HG03342 (cell line): Measurements from ENCODE around the gene ZG16.
"Not testable (repeated sequence)": the region's sequence is repeated elsewhere in the genome, so short reads cannot be mapped to it uniquely, and the experiment has no call there.

Experiments
- ATAC-seq: cut with Tn5 transposase; IDR thresholded peaks from one replicate; pipeline ENCODE4 v1.9.1; 2021; ENCODE audit warnings: mild to moderate bottlenecking, moderate library complexity; ENCODE audit not compliant: unreplicated experiment

The ZG16 gene

DNA sequence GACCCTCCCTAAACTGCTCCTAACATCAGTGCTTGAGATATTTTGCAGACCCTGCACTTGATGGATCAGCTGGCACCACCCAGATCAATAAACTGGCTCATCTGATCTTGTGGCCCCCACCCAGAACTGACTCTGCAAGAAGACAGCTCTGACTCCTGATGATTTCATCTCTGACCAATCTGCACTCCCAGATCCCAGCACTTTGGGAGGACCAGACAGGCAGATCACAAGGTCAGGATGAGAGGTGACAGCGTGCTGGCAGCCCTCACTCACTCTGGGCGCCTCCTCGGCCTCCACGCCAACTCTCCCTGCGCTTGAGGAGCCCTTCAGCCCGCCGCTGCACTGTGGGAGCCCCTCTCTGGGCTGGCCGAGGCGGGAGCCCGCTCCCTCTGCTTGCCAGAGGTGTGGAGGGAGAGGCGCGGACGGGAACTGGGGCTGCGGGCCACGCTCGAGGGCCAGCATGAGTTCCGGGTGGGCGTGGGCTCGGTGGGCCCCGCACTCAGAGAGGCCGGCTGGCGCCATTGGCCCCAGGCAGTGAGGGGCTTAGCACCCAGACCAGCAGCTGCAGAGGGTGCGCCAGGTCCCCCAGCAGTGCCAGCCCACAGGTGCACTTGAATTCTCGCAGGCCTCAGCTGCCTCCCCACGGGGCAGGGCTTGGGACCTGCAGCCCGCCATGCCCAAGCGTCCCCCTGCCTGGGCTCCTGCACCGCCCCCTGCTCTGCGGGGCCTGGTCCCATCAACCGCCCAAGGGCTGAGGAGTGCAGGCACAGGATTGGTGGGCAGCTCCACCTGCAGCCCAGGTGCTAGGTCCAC lies 29.9 kb upstream of the ZG16 start:
- ATAC-seq: no peak

GRCh38 chr16:29748760-29749149 lies 29.3 kb upstream of the ZG16 start:
- not testable (repeated sequence) for ATAC-seq

- ATAC-seq: no peak
Observed at GRCh38 chr16:29753516-29753915, 24.5 kb upstream of the ZG16 start.

DNA sequence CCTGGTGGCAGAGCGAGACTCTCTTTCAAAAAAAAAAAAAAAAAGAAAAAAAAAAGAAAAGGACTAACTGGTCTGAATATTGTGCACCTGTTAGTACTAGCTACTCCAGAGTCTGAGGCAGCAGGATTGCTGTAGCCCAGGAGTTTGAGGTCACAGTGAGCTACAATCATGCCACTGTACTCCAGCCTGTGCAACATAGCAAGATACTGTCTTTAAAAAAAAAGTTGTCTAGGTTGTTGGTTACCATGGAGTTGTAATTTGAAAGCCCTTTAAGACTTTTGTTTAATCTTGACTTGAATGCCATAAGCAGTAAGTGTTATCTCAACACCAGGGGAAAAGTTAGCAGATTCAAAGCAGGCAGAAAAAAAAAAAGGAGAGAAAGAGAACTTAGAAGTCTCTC lies 21.4 kb upstream of the ZG16 start:
- no peak for ATAC-seq

DNA sequence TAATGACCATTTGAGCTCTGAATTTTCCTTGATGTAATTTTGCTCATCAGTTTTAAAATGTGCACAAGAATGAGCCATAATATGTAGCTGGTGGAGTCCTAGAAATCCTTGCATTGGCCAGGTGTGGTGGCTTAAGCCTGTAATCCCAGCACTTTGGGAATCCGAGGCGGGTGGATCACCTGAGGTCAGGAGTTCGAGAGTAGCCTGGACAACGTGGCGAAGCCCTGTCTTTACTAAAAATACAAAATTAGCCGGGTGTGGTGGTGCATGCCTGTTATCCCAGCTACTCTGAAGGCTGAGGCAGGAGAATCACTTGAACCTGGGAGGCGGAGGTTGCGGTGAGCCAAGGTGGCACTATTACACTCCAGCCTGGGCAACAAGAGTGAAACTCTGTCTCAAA lies 21.0 kb upstream of the ZG16 start:
- ATAC-seq: not testable (repeated sequence)

- no peak for ATAC-seq
Observed at GRCh38 chr16:29757950-29758466, 20.0 kb upstream of the ZG16 start.

DNA sequence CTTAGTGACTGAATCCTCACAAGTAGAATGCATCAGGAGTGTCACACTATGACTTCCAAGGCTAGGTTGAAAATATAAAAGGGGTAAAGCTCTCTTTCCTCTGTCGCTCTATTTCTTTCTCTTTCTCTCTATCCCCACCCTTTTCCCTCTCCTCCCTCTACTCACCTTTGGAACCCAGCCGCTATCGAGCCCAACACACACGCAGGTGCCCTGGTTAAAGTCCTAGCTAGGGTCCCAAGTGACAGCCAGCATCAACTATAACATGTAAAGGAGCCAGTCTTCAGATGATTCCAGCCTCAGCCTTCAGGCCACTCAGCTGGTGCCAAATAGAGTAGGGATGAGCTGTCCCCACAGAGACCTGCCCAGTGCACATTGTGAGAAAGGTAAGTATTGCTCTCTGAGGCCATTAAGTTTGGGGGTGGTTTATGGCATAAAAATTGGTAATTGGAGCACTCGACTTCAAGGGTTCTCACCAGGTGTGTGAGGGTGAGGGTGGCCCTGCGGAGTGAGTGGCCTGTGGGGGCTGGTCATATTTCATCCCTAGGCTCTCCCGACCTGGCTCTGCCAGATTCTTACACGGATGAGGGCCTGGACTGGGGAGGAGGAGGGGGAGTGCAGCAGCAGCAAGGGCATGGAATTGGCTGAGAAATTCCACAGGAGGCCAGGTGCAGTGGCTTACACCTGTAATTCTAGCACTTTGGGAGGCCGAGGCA lies 17.3 kb upstream of the ZG16 start:
- no peak for ATAC-seq

DNA sequence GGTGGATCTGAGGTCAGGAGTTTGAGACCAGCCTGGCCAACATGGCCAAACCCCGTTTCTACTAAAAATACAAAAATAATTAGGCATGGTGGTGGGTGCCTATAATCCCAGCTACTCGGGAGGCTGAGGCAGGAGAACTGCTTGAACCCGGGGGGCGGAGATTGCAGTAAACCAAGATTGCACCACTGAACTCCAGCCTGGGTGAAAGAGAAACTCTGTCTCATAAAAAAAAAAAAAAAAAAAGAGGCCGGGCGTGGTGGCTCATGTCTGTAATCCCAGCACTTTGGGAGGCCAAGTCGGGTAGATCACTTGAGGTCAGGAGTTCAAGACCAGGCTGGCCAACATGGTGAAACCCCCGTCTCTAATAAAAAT lies 16.8 kb upstream of the ZG16 start:
- ATAC-seq: not testable (repeated sequence)

DNA sequence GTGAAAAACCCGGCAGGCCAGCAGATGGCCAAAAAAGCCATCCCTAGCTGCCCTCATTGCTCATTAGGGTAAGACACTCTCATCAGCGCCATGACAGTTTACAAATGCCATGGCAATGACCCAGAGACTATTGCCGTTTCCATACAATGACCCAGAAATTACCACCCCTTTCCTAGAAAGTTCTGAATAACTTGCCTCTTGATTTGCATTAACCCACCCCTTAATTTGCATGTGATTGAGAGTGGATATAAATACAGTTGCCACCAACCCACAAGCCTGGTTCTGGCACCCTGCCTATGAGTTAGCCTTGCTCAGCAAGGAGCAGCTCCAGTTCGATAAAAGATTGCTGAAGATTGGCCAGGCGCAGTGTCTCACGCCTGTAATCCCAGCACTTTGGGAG lies 16.2 kb upstream of the ZG16 start:
- no peak for ATAC-seq

- ATAC-seq: no peak
Observed at GRCh38 chr16:29763326-29763725, 14.7 kb upstream of the ZG16 start.

DNA sequence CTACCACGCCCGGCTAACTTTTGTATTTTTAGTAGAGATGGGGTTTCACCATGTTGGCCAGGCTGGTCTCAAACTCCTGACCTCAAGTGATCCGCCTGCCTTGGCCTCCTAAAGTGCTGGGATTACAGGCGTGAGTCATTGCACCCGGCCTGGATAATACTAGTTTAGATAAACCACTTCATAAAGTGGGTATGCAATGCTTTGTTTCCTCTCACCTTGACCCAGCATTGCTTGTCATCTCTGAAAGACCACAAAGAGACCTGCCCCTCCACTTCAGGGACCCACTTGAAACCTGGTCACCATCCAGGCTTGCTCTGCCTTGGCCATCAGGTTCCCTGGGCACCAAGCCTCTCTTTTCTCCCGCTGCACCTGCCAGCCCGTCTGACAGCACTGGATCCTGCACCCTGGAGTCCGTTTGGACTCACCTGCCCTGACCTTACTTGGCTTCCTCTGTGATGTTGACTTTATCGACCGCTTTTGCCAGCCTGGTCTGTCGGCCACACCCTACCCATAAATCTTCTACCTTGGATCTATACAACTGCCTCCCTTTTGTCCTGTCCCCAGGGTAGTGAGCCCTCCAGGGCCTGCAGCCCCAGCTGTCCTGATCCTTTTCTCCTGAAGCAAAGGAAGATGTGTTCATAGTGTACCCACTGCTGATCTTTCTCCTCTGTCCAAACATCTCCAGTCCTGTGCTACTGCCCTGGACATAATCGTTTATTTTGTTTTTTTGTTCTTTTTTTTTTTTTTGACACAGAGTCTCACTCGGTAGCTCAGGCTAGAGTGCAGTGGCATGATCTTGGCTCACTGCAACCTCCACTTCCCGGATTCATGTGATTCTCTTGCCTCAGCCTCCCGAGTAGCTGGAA lies 12.7 kb upstream of the ZG16 start:
- no peak for ATAC-seq

GRCh38 chr16:29766571-29766970 lies 11.5 kb upstream of the ZG16 start:
- ATAC-seq: no peak

DNA sequence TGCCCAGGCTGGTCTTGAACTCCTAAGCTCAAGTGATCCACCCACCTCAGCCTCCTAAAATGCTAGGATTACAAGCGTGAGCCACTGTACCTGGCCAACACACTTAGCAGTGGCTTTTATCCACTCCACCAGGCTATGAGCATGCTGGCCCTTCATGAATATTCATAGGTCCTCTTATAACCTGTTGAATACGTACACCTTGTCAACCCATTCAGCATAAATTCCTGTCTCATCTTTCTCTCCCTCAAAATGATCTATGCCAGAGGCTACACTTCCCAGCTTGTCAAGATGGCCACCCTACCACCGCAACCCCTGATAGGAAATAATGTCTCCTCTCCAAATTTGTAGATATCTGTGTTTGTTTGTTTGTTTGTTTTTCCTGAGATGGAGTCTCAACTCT lies 11.0 kb upstream of the ZG16 start:
- ATAC-seq: no peak

DNA sequence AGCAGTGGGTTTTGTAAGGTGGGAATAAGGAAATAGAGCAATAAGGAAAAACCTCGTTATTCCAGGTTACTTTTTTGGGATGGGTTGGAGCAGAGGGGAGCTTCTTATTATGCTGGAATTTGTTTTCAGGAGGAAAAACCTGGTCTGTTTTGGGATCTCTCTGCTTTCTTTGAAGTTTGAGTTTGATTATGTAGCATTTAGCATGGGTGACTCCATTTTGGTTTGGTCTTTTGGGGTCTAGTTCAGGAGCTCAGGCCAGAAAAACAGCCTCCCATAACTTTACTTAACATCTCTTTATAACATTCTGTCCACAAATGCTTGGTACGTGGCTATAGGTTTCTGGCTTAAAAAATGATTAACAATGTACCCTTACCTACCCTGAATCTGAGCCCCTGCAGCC lies 8.5 kb upstream of the ZG16 start:
- no peak for ATAC-seq

DNA sequence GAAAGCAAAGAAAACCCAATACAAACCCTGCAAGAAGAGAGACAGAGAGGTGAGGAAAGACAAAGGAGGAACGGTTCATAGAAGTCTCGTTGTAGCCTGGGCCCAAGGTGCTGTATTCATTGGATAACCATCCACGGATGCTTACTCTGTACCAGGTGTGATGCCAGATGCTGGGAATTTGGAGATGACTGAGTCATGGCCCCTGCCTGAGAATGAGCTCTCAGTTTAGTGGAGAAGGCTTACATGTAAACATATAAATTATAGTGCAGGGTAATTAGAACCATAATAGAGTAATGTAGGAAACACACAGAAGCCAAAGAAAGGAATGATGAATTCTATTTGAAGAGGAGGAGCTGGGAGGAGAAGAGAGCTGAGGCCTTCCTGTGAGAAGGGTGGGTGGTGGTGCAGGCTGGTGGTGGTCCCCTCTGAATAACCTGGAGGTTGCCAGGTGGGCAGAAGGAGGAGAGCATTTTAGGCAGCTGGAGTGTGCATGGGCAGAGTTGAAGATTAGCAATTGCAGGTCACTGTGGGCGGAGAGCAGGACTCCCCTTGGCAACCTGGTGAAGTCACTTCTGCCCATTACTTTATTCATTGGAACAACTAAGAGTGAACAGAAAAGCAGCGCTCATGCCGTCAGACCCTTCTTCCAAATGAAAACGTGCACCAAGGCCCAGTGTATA lies 7.7 kb upstream of the ZG16 start:
- no peak for ATAC-seq

DNA sequence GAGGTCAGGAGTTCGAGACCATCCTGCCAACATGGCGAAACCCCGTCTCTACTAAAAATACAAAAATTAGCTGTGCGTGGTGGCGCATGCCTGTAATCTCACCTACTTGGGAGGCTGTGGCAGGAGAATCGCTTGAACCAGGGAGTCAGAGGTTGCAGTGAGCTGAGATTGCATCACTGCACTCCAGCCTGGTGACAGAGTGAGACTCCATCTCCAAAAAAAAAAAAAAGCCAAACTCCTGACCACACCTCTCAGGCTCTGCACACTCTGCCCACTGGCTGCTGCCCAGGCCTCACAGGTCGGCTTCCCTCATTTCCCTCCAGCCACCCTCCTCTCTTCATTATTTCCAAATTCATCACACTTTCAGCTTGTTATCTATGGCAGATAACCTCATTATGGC lies 5.7 kb upstream of the ZG16 start:
- not testable (repeated sequence) for ATAC-seq

DNA sequence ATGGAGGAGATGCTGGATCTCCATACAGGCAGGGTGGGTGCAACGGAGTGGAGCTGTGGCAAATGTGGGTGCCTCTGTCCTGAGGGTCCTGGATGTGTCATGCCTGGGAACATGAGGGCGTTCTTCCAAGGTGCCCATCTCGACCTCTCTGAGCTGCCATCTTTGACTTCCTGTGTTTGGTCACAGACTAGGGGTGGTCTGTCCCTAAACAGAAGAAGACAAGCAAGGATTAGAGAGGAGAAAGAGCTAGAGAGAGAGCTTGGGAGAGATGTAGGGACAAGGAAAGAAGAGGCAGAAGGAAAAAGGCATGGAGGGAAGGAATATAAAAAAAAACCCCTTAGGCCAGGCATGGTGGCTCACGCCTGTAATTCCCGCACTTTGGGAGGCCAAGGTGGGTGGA lies 3.3 kb upstream of the ZG16 start:
- no peak for ATAC-seq

DNA sequence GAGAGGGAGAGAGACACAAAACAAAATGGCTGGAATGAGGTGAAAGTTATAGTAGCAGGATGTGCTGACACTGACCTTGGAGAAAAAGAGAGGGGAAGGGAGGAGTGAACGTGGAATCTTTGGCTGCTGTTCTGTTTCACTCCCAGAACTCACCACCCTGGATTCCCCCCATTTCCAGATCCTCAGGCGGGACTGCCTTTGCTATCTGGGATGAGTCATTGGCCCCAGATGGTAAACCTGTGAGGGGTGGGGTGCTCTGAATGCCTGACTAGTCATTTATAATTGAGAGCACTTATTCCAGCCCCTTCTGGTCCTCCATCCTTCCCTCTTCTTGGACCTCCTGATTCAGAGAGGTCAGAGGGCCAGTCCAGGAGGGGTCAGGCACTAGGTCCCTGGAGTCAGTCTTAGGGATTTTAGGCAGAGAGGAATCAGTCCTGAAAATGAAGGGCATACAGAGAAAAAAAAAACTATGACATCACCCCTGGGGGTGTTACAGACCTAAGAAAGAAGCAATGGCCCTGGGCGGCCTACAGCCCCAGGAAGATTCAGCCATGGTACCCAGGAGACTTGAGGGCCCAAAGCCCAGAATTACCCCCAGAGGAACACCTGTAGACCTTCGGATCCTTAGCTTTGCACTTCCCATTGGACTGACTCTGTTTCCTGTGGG lies 2.2 kb upstream of the ZG16 start:
- no peak for ATAC-seq

DNA sequence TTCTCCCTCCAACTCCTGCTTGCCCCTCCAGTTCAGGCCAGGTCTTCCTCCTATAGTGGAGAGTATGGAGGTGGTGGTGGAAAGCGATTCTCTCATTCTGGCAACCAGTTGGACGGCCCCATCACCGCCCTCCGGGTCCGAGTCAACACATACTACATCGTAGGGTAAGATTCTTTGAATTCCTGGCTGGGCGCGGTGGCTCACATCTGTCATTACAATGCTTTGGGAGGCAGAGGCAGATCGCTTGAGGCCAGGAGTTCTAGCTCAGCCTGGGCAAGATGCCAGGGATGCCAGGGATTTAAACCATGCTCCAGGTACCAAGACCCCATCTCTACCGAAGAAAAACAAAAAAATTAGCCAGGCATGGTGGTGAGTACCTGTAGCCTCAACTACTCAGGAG lies 1.4 kb downstream of the ZG16 start:
- ATAC-seq: no peak
